Keratinocyte (primary cell): Measurements from ENCODE around the gene MBLAC1.

Experiments used
- CTCF ChIP-seq, 3 experiments: IDR thresholded peaks in 1 of 3; conservative IDR thresholded peaks in 1 of 3; optimal IDR thresholded peaks in 1 of 3; 2 replicates in 2 of 3; 3 replicates in 1 of 3; pipeline versions ENCODE3 to v1.5.1; 2011; ENCODE audit warnings: low read length in 3 of 3, mild to moderate bottlenecking in 3 of 3, moderate library complexity in 2 of 3, control low read depth in 1 of 3, inconsistent platforms in 1 of 3; ENCODE audit not compliant: insufficient read depth in 2 of 3; ENCODE audit errors: extremely low read depth in 1 of 3
- EZH2 ChIP-seq: IDR thresholded peaks from one replicate; pipeline ENCODE4 v1.6.1; 2012; ENCODE audit warnings: inconsistent platforms, mild to moderate bottlenecking, low read length, moderate library complexity

GRCh38 chr7:100115026-100115425 lies 11.7 kb upstream of the MBLAC1 start:
- TF ChIP-seq CTCF (optimal IDR thresholded peaks at IDR 0.05 in 1 of 3, IDR thresholded peaks at IDR 0.05 in 1 of 3, conservative IDR thresholded peaks at IDR 0.05 in 1 of 3; ENCODE audit: extremely low read depth in 1 of 3, insufficient read depth in 2 of 3, low read length in 3 of 3) (no peak), EZH2 (no peak)
